HG03175 (cell line): ENCODE data around the gene STARD5.

Source experiments
- ATAC-seq: cut with Tn5 transposase; IDR thresholded peaks from one replicate; pipeline ENCODE4 v1.9.1; 2021; ENCODE audit warnings: mild to moderate bottlenecking, moderate library complexity; ENCODE audit not compliant: unreplicated experiment

The STARD5 gene

GRCh38 chr15:81261172-81261811 lies 62.6 kb downstream of the STARD5 start:
- no peak for ATAC-seq

- ATAC-seq = no peak
Observed at GRCh38 chr15:81259760-81260298, 64.1 kb downstream of the STARD5 start.
